PFSK-1 (cell line): ENCODE measurements around the gene LDB2.

Experiments used
- FOXP2 ChIP-seq: optimal IDR thresholded peaks from 2 replicates; pipeline ENCODE3; 2011; ENCODE audit warnings: borderline replicate concordance, control low read depth, inconsistent platforms; ENCODE audit not compliant: insufficient read depth; ENCODE audit errors: extremely low read length, extremely low read depth
- POLR2AphosphoS5 ChIP-seq: IDR thresholded peaks from 2 replicates; pipeline ENCODE4 v1.6.1; 2012; ENCODE audit warnings: low read depth, mild to moderate bottlenecking, control low read depth, low read length, moderate library complexity
- REST ChIP-seq, 2 experiments: IDR thresholded peaks; 2 replicates each; pipeline versions ENCODE4 v1.6.1 to v1.8.0; 2011 to 2012; ENCODE audit warnings: low read depth in 2 of 2, low read length in 2 of 2, control low read depth in 1 of 2, inconsistent platforms in 1 of 2, mild to moderate bottlenecking in 1 of 2, moderate library complexity in 1 of 2; ENCODE audit not compliant: insufficient read depth in 1 of 2
- SIN3A ChIP-seq: IDR thresholded peaks from 2 replicates; pipeline ENCODE4 v1.6.1; 2012; ENCODE audit warnings: mild to moderate bottlenecking, low read length, moderate library complexity, borderline replicate concordance; ENCODE audit not compliant: insufficient read depth
- TAF1 ChIP-seq: IDR thresholded peaks from 2 replicates; pipeline ENCODE4 v1.6.1; 2012; ENCODE audit warnings: low read length, control low read depth, borderline replicate concordance; ENCODE audit not compliant: insufficient read depth

The LDB2 gene

GRCh38 chr4:16726368-16727050, 171.9 kb downstream of the LDB2 start:
- TF ChIP-seq FOXP2 (no peak), SIN3A (no peak), POLR2AphosphoS5 (no peak), TAF1 (no peak), REST (IDR thresholded peaks at IDR 0.05; ENCODE audit: insufficient read depth in 1 of 2, low read depth in 2 of 2, low read length in 2 of 2) (no peak)

GRCh38 chr4:16725252-16725651, 173.2 kb downstream of the LDB2 start:
- no peak for TF ChIP-seq FOXP2
- TF ChIP-seq SIN3A = no peak
- TF ChIP-seq REST (IDR thresholded peaks at IDR 0.05; ENCODE audit: insufficient read depth in 1 of 2, low read depth in 2 of 2, low read length in 2 of 2) = no peak
- no peak for TF ChIP-seq POLR2AphosphoS5
- TF ChIP-seq TAF1 = no peak

GRCh38 chr4:16722416-16722815, 176.0 kb downstream of the LDB2 start:
- no peak for TF ChIP-seq FOXP2
- no peak for TF ChIP-seq SIN3A
- TF ChIP-seq POLR2AphosphoS5 = no peak
- no peak for TF ChIP-seq TAF1
- no peak for TF ChIP-seq REST (IDR thresholded peaks at IDR 0.05; ENCODE audit: insufficient read depth in 1 of 2, low read depth in 2 of 2, low read length in 2 of 2)

GRCh38 chr4:16721613-16722291, 176.7 kb downstream of the LDB2 start:
- TF ChIP-seq FOXP2 = no peak

- TF ChIP-seq REST (IDR thresholded peaks at IDR 0.05; ENCODE audit: insufficient read depth in 1 of 2, low read depth in 2 of 2, low read length in 2 of 2) (no peak), TAF1 (no peak), FOXP2 (no peak), SIN3A (no peak), POLR2AphosphoS5 (no peak)
Observed at GRCh38 chr4:16720761-16721160, 177.7 kb downstream of the LDB2 start.
